HG03060 (cell line): Measurements from ENCODE around the gene SPRTN.

Experiments used
- ATAC-seq: cut with Tn5 transposase; IDR thresholded peaks from one replicate; pipeline ENCODE4 v1.9.1; 2021; ENCODE audit warnings: low read depth, moderate number of reproducible peaks; ENCODE audit not compliant: unreplicated experiment

SPRTN gene

GRCh38 chr1:231338270-231339128 is at the start of gene SPRTN:
SPRTN (plus strand) TSS chr1:231338293; CDS start chr1:231338384, 91 bp downstream.
- ATAC-seq, result no peak

- no peak for ATAC-seq
These were observed 42.2 kb upstream of the SPRTN start for GRCh38 chr1:231295938-231296337.

GRCh38 chr1:231301990-231302389 is 36.1 kb upstream of the SPRTN start:
- ATAC-seq, result no peak

GRCh38 chr1:231310391-231310934 is 27.6 kb upstream of the SPRTN start:
- ATAC-seq, result no peak

GRCh38 chr1:231311720-231312431 is 26.2 kb upstream of the SPRTN start:
- no peak for ATAC-seq

GRCh38 chr1:231312432-231312788 is 25.7 kb upstream of the SPRTN start:
- no peak for ATAC-seq

- ATAC-seq, result no peak
These were observed 24.4 kb upstream of the SPRTN start for GRCh38 chr1:231313661-231314060.

- no peak for ATAC-seq
These were observed 22.2 kb upstream of the SPRTN start for GRCh38 chr1:231315887-231316286.

- ATAC-seq, result no peak
These were observed 20.6 kb upstream of the SPRTN start for GRCh38 chr1:231317306-231318014.

- ATAC-seq, result no peak
These were observed 20.1 kb upstream of the SPRTN start for GRCh38 chr1:231318015-231318355.

- ATAC-seq, result no peak
These were observed 19.5 kb upstream of the SPRTN start for GRCh38 chr1:231318568-231318967.

GRCh38 chr1:231319080-231319479 is 19.0 kb upstream of the SPRTN start:
- ATAC-seq, result no peak

- no peak for ATAC-seq
These were observed 15.1 kb upstream of the SPRTN start for GRCh38 chr1:231322880-231323530.

GRCh38 chr1:231324660-231325059 is 13.4 kb upstream of the SPRTN start:
- ATAC-seq, result no peak

- no peak for ATAC-seq
These were observed 11.8 kb upstream of the SPRTN start for GRCh38 chr1:231326248-231326647.

GRCh38 chr1:231327617-231328016 is 10.5 kb upstream of the SPRTN start:
- no peak for ATAC-seq

GRCh38 chr1:231329483-231329882 is 8.6 kb upstream of the SPRTN start:
- no peak for ATAC-seq

- ATAC-seq, result no peak
These were observed 5.3 kb upstream of the SPRTN start for GRCh38 chr1:231332761-231333160.

- no peak for ATAC-seq
These were observed 3.9 kb upstream of the SPRTN start for GRCh38 chr1:231334079-231334666.

- no peak for ATAC-seq
These were observed 3.1 kb upstream of the SPRTN start for GRCh38 chr1:231334952-231335351.
